PFSK-1 (cell line): ENCODE data around the gene CTNNA3.

ENCODE experiments used
- FOXP2 ChIP-seq: optimal IDR thresholded peaks from 2 replicates; pipeline ENCODE3; 2011; ENCODE audit warnings: borderline replicate concordance, control low read depth, inconsistent platforms; ENCODE audit not compliant: insufficient read depth; ENCODE audit errors: extremely low read length, extremely low read depth
- POLR2AphosphoS5 ChIP-seq: IDR thresholded peaks from 2 replicates; pipeline ENCODE4 v1.6.1; 2012; ENCODE audit warnings: low read depth, mild to moderate bottlenecking, control low read depth, low read length, moderate library complexity
- REST ChIP-seq, 2 experiments: IDR thresholded peaks; 2 replicates each; pipeline versions ENCODE4 v1.6.1 to v1.8.0; 2011 to 2012; ENCODE audit warnings: low read depth in 2 of 2, low read length in 2 of 2, control low read depth in 1 of 2, inconsistent platforms in 1 of 2, mild to moderate bottlenecking in 1 of 2, moderate library complexity in 1 of 2; ENCODE audit not compliant: insufficient read depth in 1 of 2
- SIN3A ChIP-seq: IDR thresholded peaks from 2 replicates; pipeline ENCODE4 v1.6.1; 2012; ENCODE audit warnings: mild to moderate bottlenecking, low read length, moderate library complexity, borderline replicate concordance; ENCODE audit not compliant: insufficient read depth
- TAF1 ChIP-seq: IDR thresholded peaks from 2 replicates; pipeline ENCODE4 v1.6.1; 2012; ENCODE audit warnings: low read length, control low read depth, borderline replicate concordance; ENCODE audit not compliant: insufficient read depth

- no peak for TF ChIP-seq REST (IDR thresholded peaks at IDR 0.05; ENCODE audit: insufficient read depth in 1 of 2, low read depth in 2 of 2, low read length in 2 of 2)
- TF ChIP-seq SIN3A, result no peak
- no peak for TF ChIP-seq POLR2AphosphoS5
- no peak for TF ChIP-seq TAF1
- TF ChIP-seq FOXP2, result no peak
Observed at GRCh38 chr10:67733511-67733910, 37.5 kb upstream of the CTNNA3 start.
